ENCODE results near the gene LRWD1.
"Not testable (repeated sequence)": the region's sequence is repeated elsewhere in the genome, so short reads cannot be mapped to it uniquely, and the experiment has no call there.

The LRWD1 gene

GRCh38 chr7:102478314-102479208 is 13.8 kb downstream of the LRWD1 start, which contains the start of gene POLR2J:
Gene POLR2J, minus strand, starts transcription at chr7:102478922. Its CDS starts 62 bp downstream, at chr7:102478860.
- H2AFZ ChIP-seq (ENCODE audit: low read length); H3K4me1 ChIP-seq (ENCODE audit: insufficient read depth, low read length, severe bottlenecking); H4K20me1 ChIP-seq (ENCODE audit: insufficient read depth, low read length); H3K79me2 ChIP-seq (ENCODE audit: insufficient read depth, low read length); H3K36me3 ChIP-seq (ENCODE audit: insufficient read depth, low read length); H3F3A ChIP-seq (ENCODE audit: insufficient read depth, low read length); H3K9me2 ChIP-seq (ENCODE audit: low read depth, low read length); H3K9me3 ChIP-seq (ENCODE audit: low read length); H3K27me3 ChIP-seq (ENCODE audit: insufficient read depth, low read length): not testable (repeated sequence)
- Histone ChIP-seq H3K4me2 (ENCODE audit: low read length) (peak within 1 kb of the TSS; percentile 56; the same call in 1 of the 2 replicates), H3K27ac (ENCODE audit: low read depth, low read length, poor library complexity, severe bottlenecking) (peak within 1 kb of the TSS; percentile 36), H3K4me3 (ENCODE audit: low read depth, low read length, poor library complexity, severe bottlenecking) (peak within 1 kb of the TSS; percentile 58), H3K9ac (ENCODE audit: low read length) (peak within 1 kb of the TSS; percentile 58; the same call in 1 of the 2 replicates)
- peak; percentile 15; the same call in 1 of the 2 replicates for TF ChIP-seq CTCF (IDR thresholded peaks at IDR 0.05; ENCODE audit: low read length)

- H4K20me1 ChIP-seq (ENCODE audit: insufficient read depth, low read length); H2AFZ ChIP-seq (ENCODE audit: low read length); H3K4me1 ChIP-seq (ENCODE audit: insufficient read depth, low read length, severe bottlenecking); H3K36me3 ChIP-seq (ENCODE audit: insufficient read depth, low read length); H3K9ac ChIP-seq (ENCODE audit: low read length); H3K9me3 ChIP-seq (ENCODE audit: low read length); H3K4me3 ChIP-seq (ENCODE audit: low read depth, low read length, poor library complexity, severe bottlenecking); H3F3A ChIP-seq (ENCODE audit: insufficient read depth, low read length); H3K9me2 ChIP-seq (ENCODE audit: low read depth, low read length); H3K79me2 ChIP-seq (ENCODE audit: insufficient read depth, low read length); H3K27me3 ChIP-seq (ENCODE audit: insufficient read depth, low read length): not testable (repeated sequence)
- Histone ChIP-seq H3K4me2 (ENCODE audit: low read length) (peak overlapping the region; percentile 52; the same call in 1 of the 2 replicates), H3K27ac (ENCODE audit: low read depth, low read length, poor library complexity, severe bottlenecking) (peak overlapping the region; percentile 36)
Observed at GRCh38 chr7:102479209-102479584, 14.4 kb downstream of the LRWD1 start.

GRCh38 chr7:102479982-102480637 is 15.3 kb downstream of the LRWD1 start:
- TF ChIP-seq CTCF (IDR thresholded peaks at IDR 0.05; ENCODE audit: low read length), result peak; percentile 36
- H3K9ac ChIP-seq (ENCODE audit: low read length); H3K4me2 ChIP-seq (ENCODE audit: low read length); H3K9me3 ChIP-seq (ENCODE audit: low read length); H3K27ac ChIP-seq (ENCODE audit: low read depth, low read length, poor library complexity, severe bottlenecking); H3K9me2 ChIP-seq (ENCODE audit: low read depth, low read length); H3K36me3 ChIP-seq (ENCODE audit: insufficient read depth, low read length); H3K79me2 ChIP-seq (ENCODE audit: insufficient read depth, low read length); H3K4me3 ChIP-seq (ENCODE audit: low read depth, low read length, poor library complexity, severe bottlenecking); H3K4me1 ChIP-seq (ENCODE audit: insufficient read depth, low read length, severe bottlenecking); H3F3A ChIP-seq (ENCODE audit: insufficient read depth, low read length); H3K27me3 ChIP-seq (ENCODE audit: insufficient read depth, low read length); H2AFZ ChIP-seq (ENCODE audit: low read length); H4K20me1 ChIP-seq (ENCODE audit: insufficient read depth, low read length): not testable (repeated sequence)

GRCh38 chr7:102481962-102482361 is 17.2 kb downstream of the LRWD1 start:
- not testable (repeated sequence) for H3K36me3 ChIP-seq (ENCODE audit: insufficient read depth, low read length); H3K9me2 ChIP-seq (ENCODE audit: low read depth, low read length); H3K9me3 ChIP-seq (ENCODE audit: low read length); H3K4me1 ChIP-seq (ENCODE audit: insufficient read depth, low read length, severe bottlenecking); H3K27me3 ChIP-seq (ENCODE audit: insufficient read depth, low read length); H4K20me1 ChIP-seq (ENCODE audit: insufficient read depth, low read length); H3K27ac ChIP-seq (ENCODE audit: low read depth, low read length, poor library complexity, severe bottlenecking); H3K79me2 ChIP-seq (ENCODE audit: insufficient read depth, low read length); H3K4me2 ChIP-seq (ENCODE audit: low read length); H3F3A ChIP-seq (ENCODE audit: insufficient read depth, low read length); H3K4me3 ChIP-seq (ENCODE audit: low read depth, low read length, poor library complexity, severe bottlenecking); H2AFZ ChIP-seq (ENCODE audit: low read length); H3K9ac ChIP-seq (ENCODE audit: low read length)

- H3K27ac ChIP-seq (ENCODE audit: low read depth, low read length, poor library complexity, severe bottlenecking); H3K4me3 ChIP-seq (ENCODE audit: low read depth, low read length, poor library complexity, severe bottlenecking); H3F3A ChIP-seq (ENCODE audit: insufficient read depth, low read length); H3K27me3 ChIP-seq (ENCODE audit: insufficient read depth, low read length); H3K79me2 ChIP-seq (ENCODE audit: insufficient read depth, low read length); H3K4me2 ChIP-seq (ENCODE audit: low read length); H3K36me3 ChIP-seq (ENCODE audit: insufficient read depth, low read length); H4K20me1 ChIP-seq (ENCODE audit: insufficient read depth, low read length); H3K4me1 ChIP-seq (ENCODE audit: insufficient read depth, low read length, severe bottlenecking); H3K9me2 ChIP-seq (ENCODE audit: low read depth, low read length); H2AFZ ChIP-seq (ENCODE audit: low read length); H3K9ac ChIP-seq (ENCODE audit: low read length); H3K9me3 ChIP-seq (ENCODE audit: low read length): not testable (repeated sequence)
Observed at GRCh38 chr7:102484317-102484716, 19.5 kb downstream of the LRWD1 start.

GRCh38 chr7:102490529-102491075 is 25.8 kb downstream of the LRWD1 start:
- not testable (repeated sequence) for H3K4me3 ChIP-seq (ENCODE audit: low read depth, low read length, poor library complexity, severe bottlenecking); H3K4me1 ChIP-seq (ENCODE audit: insufficient read depth, low read length, severe bottlenecking); H4K20me1 ChIP-seq (ENCODE audit: insufficient read depth, low read length); H3K9me2 ChIP-seq (ENCODE audit: low read depth, low read length); H3K9ac ChIP-seq (ENCODE audit: low read length); H3K79me2 ChIP-seq (ENCODE audit: insufficient read depth, low read length); H3K27me3 ChIP-seq (ENCODE audit: insufficient read depth, low read length); H3K36me3 ChIP-seq (ENCODE audit: insufficient read depth, low read length); H3K4me2 ChIP-seq (ENCODE audit: low read length); H3F3A ChIP-seq (ENCODE audit: insufficient read depth, low read length); H3K9me3 ChIP-seq (ENCODE audit: low read length); H2AFZ ChIP-seq (ENCODE audit: low read length); H3K27ac ChIP-seq (ENCODE audit: low read depth, low read length, poor library complexity, severe bottlenecking)
